NCI-H1092 (cell line): ENCODE measurements around the gene SPACA4.

ENCODE experiments used
- DNase-seq: peaks from one replicate; lab custom pipeline; 2025; lab: John Stamatoyannopoulos, UW

The SPACA4 gene

DNA sequence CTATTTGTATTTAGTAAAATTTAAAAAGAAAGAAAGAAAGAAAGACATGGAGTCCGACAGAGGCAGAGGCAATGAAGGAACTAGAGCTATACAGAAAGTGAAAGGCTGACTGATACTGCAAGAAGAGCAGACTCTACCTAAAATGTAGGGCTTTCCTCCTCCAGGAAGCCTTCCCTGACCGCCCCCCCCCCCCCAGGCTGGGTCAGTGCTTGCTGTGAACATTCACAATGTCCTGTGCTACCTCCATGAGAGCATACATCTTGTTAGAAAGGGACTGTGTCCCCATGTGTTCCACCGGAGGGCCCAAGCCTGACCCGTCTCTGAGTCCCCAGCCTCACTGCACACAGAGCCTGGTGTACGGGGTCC, 45.1 kb downstream of the SPACA4 start:
- DNase-seq = no peak

- DNase-seq = no peak
These were observed 47.9 kb downstream of the SPACA4 start for GRCh38 chr19:48654299-48655059.

DNA sequence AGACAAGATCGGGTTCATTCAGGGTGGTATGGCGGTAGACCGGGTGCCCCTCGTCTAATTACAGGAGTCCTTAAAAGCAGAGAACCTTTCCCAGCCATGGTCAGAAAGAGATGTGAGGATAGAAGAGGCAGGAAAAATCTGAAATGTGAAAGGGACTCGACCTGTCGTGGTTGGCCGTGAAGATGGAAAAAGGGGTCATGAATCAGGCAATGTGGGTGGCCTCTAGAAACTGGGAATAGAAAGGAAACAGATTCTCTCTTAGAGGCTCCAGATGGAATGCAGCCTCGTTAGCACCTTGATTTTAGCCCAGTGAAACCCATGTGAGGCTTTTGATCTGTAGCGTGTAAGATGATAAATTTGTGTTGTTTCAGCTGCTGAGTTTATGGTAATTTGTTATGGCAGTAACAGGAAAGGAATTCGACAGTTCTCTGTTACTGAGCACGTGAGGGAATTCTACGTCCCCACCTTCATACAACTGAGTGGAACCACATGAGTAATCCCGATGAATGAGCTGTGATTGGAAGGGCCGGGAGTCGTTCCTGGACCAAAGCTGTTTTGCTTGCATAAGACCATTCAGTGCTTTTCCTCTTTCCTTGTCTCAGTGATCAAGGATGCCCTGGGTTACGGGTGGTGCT, 50.4 kb downstream of the SPACA4 start:
- DNase-seq = no peak
